ENCODE results near the gene CALML6. TPM values are rescaled to one million over a fixed set of nuclear protein-coding genes. Genes with fewer than 3 reads are reported as not detected.
A peak's percentile ranks its signal among the peaks of the same experiment; 100 is the strongest.

CALML6 gene
- total RNA-seq, 2 donors from 2014 or later: 0.37 TPM; not detected in 1

GRCh38 chr1:1954831-1955441 lies 39.9 kb downstream of the CALML6 start:
- intact Hi-C loops (cut with DNase I): loop anchor here (5.0 kb wide), 1 partner anchor 92 kb away; no protein-coding TSS in a partner anchor
- DNase-seq (ENCODE audit: low spot score): no peak

- intact Hi-C loops (cut with DNase I): loop anchor here (5.0 kb wide), 1 partner anchor 92 kb away; no protein-coding TSS in a partner anchor
Observed at GRCh38 chr1:1955621-1956094, 40.6 kb downstream of the CALML6 start.

GRCh38 chr1:1956101-1956500 lies 41.0 kb downstream of the CALML6 start:
- DNase-seq (ENCODE audit: low spot score): peak; percentile 73
- intact Hi-C loops (cut with DNase I): loop anchor here (5.0 kb wide), 1 partner anchor 91 kb away; no protein-coding TSS in a partner anchor

More at GRCh38 chr1:1955621-1956094, 40.6 kb downstream of the CALML6 start:
- DNase-seq (ENCODE audit: low spot score): no peak

GRCh38 chr1:1956586-1957532 lies 41.8 kb downstream of the CALML6 start:
- DNase-seq (ENCODE audit: low spot score): no peak
- intact Hi-C loops (cut with DNase I): loop anchor here (5.0 kb wide), 1 partner anchor 90 kb away; no protein-coding TSS in a partner anchor

- intact Hi-C loops (cut with DNase I): loop anchor here (5.0 kb wide), 1 partner anchor 90 kb away; no protein-coding TSS in a partner anchor
- no peak for DNase-seq (ENCODE audit: low spot score)
Observed at GRCh38 chr1:1957533-1957961, 42.5 kb downstream of the CALML6 start.

- DNase-seq (ENCODE audit: low spot score): peak; percentile 78
- intact Hi-C loops (cut with DNase I): loop anchor here (5.0 kb wide), 1 partner anchor 89 kb away; no protein-coding TSS in a partner anchor
Observed at GRCh38 chr1:1958071-1958541, 43.0 kb downstream of the CALML6 start.

GRCh38 chr1:1959459-1959839 lies 44.4 kb downstream of the CALML6 start:
- intact Hi-C loops (cut with DNase I): loop anchor here (5.0 kb wide), 1 partner anchor 88 kb away; no protein-coding TSS in a partner anchor

GRCh38 chr1:1959840-1960479 lies 44.9 kb downstream of the CALML6 start:
- peak; percentile 91 for DNase-seq (ENCODE audit: low spot score)
- intact Hi-C loops (cut with DNase I): loop anchor here (5.0 to 10.0 kb wide), 2 partner anchors 87 to 215 kb away; no protein-coding TSS in a partner anchor

More at GRCh38 chr1:1959459-1959839, 44.4 kb downstream of the CALML6 start:
- DNase-seq (ENCODE audit: low spot score): no peak

- DNase-seq (ENCODE audit: low spot score): no peak
- intact Hi-C loops (cut with DNase I): loop anchor here in 1 of 2 donors (10.0 kb wide), 1 partner anchor 214 kb away; no protein-coding TSS in a partner anchor
Observed at GRCh38 chr1:1960480-1961196, 45.6 kb downstream of the CALML6 start.

- DNase-seq (ENCODE audit: low spot score): no peak
- intact Hi-C loops (cut with DNase I): loop anchor here in 1 of 2 donors (10.0 kb wide), 1 partner anchor 212 kb away; no protein-coding TSS in a partner anchor
Observed at GRCh38 chr1:1962752-1963151, 47.7 kb downstream of the CALML6 start.

GRCh38 chr1:1963570-1963969 lies 48.5 kb downstream of the CALML6 start:
- intact Hi-C loops (cut with DNase I): loop anchor here in 1 of 2 donors (10.0 kb wide), 1 partner anchor 211 kb away; no protein-coding TSS in a partner anchor
- no peak for DNase-seq (ENCODE audit: low spot score)

GRCh38 chr1:1964811-1965210 lies 49.8 kb downstream of the CALML6 start:
- no peak for DNase-seq (ENCODE audit: low spot score)
- intact Hi-C loops (cut with DNase I): loop anchor here in 1 of 2 donors (10.0 kb wide), 1 partner anchor 210 kb away; no protein-coding TSS in a partner anchor

- no peak for DNase-seq (ENCODE audit: low spot score)
- intact Hi-C loops (cut with DNase I): loop anchor here in 1 of 2 donors (10.0 kb wide), 1 partner anchor 209 kb away; no protein-coding TSS in a partner anchor
Observed at GRCh38 chr1:1965546-1965945, 50.5 kb downstream of the CALML6 start.

GRCh38 chr1:1966071-1966740 lies 51.1 kb downstream of the CALML6 start:
- intact Hi-C loops (cut with DNase I): loop anchor here in 1 of 2 donors (10.0 kb wide), 1 partner anchor 209 kb away; no protein-coding TSS in a partner anchor
- DNase-seq (ENCODE audit: low spot score): no peak
